ENCODE data around the gene PSMF1.
"Not testable (repeated sequence)": the region's sequence is repeated elsewhere in the genome, so short reads cannot be mapped to it uniquely, and the experiment has no call there.

PSMF1 gene

GRCh38 chr20:1216527-1217427, 98.4 kb downstream of the PSMF1 start:
- not testable (repeated sequence) for H3K9me3 Mint-ChIP-seq; DNase-seq; H3K27me3 Mint-ChIP-seq; H3K36me3 Mint-ChIP-seq (ENCODE audit: low read depth); H3K4me3 Mint-ChIP-seq
- H3K27ac Mint-ChIP-seq = peak overlapping the region; percentile 36
- peaks cover 45% of the 10 kb centered on the region for H3K4me1 Mint-ChIP-seq (ENCODE audit: low read depth)
